ENCODE data around the gene TBC1D22A.

DNA sequence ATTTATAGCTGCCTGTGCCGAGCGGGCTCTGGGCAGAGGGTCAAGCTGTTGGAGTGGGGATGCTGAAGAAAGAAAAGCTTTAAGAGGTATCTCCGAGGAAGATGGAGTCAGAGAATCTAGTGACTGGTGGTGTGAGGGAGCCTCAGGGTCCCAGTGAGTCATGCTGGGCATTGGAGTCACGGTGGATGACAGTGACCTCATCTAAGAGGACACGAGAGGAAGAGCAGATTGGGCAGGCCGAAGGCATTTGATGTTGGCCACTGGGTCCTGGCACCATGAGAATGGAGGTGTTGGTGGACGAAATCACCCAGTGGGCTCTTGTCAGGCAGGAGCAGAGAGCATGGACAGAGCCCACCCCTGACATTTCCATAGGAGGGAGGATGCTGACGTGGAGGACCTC, 68.4 kb downstream of the TBC1D22A start:
- TF ChIP-seq, protein P1, sequence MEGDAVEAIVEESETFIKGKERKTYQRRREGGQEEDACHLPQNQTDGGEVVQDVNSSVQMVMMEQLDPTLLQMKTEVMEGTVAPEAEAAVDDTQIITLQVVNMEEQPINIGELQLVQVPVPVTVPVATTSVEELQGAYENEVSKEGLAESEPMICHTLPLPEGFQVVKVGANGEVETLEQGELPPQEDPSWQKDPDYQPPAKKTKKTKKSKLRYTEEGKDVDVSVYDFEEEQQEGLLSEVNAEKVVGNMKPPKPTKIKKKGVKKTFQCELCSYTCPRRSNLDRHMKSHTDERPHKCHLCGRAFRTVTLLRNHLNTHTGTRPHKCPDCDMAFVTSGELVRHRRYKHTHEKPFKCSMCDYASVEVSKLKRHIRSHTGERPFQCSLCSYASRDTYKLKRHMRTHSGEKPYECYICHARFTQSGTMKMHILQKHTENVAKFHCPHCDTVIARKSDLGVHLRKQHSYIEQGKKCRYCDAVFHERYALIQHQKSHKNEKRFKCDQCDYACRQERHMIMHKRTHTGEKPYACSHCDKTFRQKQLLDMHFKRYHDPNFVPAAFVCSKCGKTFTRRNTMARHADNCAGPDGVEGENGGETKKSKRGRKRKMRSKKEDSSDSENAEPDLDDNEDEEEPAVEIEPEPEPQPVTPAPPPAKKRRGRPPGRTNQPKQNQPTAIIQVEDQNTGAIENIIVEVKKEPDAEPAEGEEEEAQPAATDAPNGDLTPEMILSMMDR (IDR thresholded peaks at IDR 0.05) = no peak
- TF ChIP-seq POLR2A (IDR thresholded peaks at IDR 0.05) = no peak
